ENCODE data around the gene ITPKC.

Gene ITPKC

GRCh38 chr19:40747536-40747935 lies 30.6 kb downstream of the ITPKC start:
- no peak for TF ChIP-seq CTCF (IDR thresholded peaks at IDR 0.05; ENCODE audit: low read depth, low read length)
- H3K4me3 ChIP-seq (ENCODE audit: low read depth, low read length), result no peak overlapping the region

- TF ChIP-seq CTCF (IDR thresholded peaks at IDR 0.05; ENCODE audit: low read depth, low read length), result no peak
- H3K4me3 ChIP-seq (ENCODE audit: low read depth, low read length), result peak within 1 kb of the TSS; percentile 92
These were observed 33.4 kb downstream of the ITPKC start, which contains the start of gene ACTMAP for GRCh38 chr19:40750058-40750873. TSS of gene ACTMAP (minus strand) at chr19:40750477. CDS start at chr19:40749803, 674 bp downstream.

GRCh38 chr19:40750874-40751537 lies 34.1 kb downstream of the ITPKC start, which contains the start of gene SNRPA:
TSS of gene SNRPA (plus strand) at chr19:40751203. CDS start at chr19:40751409, 206 bp downstream.
- TF ChIP-seq CTCF (IDR thresholded peaks at IDR 0.05; ENCODE audit: low read depth, low read length), result no peak
- peak within 1 kb of the TSS; percentile 92 for H3K4me3 ChIP-seq (ENCODE audit: low read depth, low read length)

- H3K4me3 ChIP-seq (ENCODE audit: low read depth, low read length), result peak overlapping the region; percentile 92
These were observed 35.4 kb downstream of the ITPKC start for GRCh38 chr19:40752257-40752781.

GRCh38 chr19:40754611-40755247 lies 37.8 kb downstream of the ITPKC start:
- TF ChIP-seq CTCF (IDR thresholded peaks at IDR 0.05; ENCODE audit: low read depth, low read length), result no peak
- H3K4me3 ChIP-seq (ENCODE audit: low read depth, low read length), result no peak overlapping the region

More at GRCh38 chr19:40752257-40752781, 35.4 kb downstream of the ITPKC start:
- TF ChIP-seq CTCF (IDR thresholded peaks at IDR 0.05; ENCODE audit: low read depth, low read length), result no peak

- no peak for TF ChIP-seq CTCF (IDR thresholded peaks at IDR 0.05; ENCODE audit: low read depth, low read length)
- H3K4me3 ChIP-seq (ENCODE audit: low read depth, low read length), result no peak overlapping the region
These were observed 38.3 kb downstream of the ITPKC start for GRCh38 chr19:40755248-40755624.
